Suprapubic skin (tissue), 4 donors: Measurements from ENCODE around the gene NT5DC4. TPM values are rescaled to one million over a fixed set of nuclear protein-coding genes. Genes with fewer than 3 reads are reported as not detected.

Experiments used
- DNase-seq, 2 donors: peaks; one replicate each; pipeline ENCODE4 v3.0.0-alpha.2; 2019; ENCODE audit warnings: low spot score in 2 of 2
- H3K27ac ChIP-seq: fragments of 200-600 bp; sonication (generic); one replicate; pipeline ENCODE4 v1.5.1; 2019
- H3K27me3 ChIP-seq: fragments of 200-600 bp; sonication (generic); one replicate; pipeline ENCODE4 v1.5.1; 2019
- H3K36me3 ChIP-seq: fragments of 200-600 bp; sonication (generic); one replicate; pipeline ENCODE4 v1.5.1; 2019
- H3K4me1 ChIP-seq: fragments of 200-600 bp; sonication (generic); one replicate; pipeline ENCODE4 v1.5.1; 2019
- H3K4me3 ChIP-seq: fragments of 200-600 bp; sonication (generic); one replicate; pipeline ENCODE4 v1.5.1; 2019; ENCODE audit warnings: mild to moderate bottlenecking
- H3K9me3 ChIP-seq: fragments of 200-600 bp; sonication (generic); one replicate; pipeline ENCODE4 v1.5.1; 2019
- CTCF ChIP-seq, 2 donors: fragments of 200-600 bp in 1 of 2; fragments of 450-650 bp in 1 of 2; sonication (generic) in 1 of 2; IDR thresholded peaks; one replicate each; pipeline ENCODE4 v1.5.1; 2016 to 2019; ENCODE audit warnings: antibody characterized with exemption in 2 of 2, mild to moderate bottlenecking in 1 of 2, moderate library complexity in 1 of 2
- EP300 ChIP-seq: sonication (generic); formaldehyde crosslinking; IDR thresholded peaks from one replicate; pipeline ENCODE4 v1.6.1; 2017; ENCODE audit warnings: antibody characterized with exemption
- POLR2A ChIP-seq, 2 donors: fragments of 450-650 bp; IDR thresholded peaks; one replicate each; pipeline ENCODE4 v1.6.1; 2017; ENCODE audit warnings: antibody characterized with exemption in 2 of 2, mild to moderate bottlenecking in 2 of 2, moderate library complexity in 2 of 2
- POLR2AphosphoS5 ChIP-seq, 3 donors: sonication (generic); formaldehyde crosslinking; IDR thresholded peaks; one replicate each; pipeline ENCODE4 v1.6.1; 2017; ENCODE audit warnings: antibody characterized with exemption in 3 of 3
- WGBS: methylation state at CpG from one replicate; pipeline ENCODE4 v1.1.5; 2018; 5-methylcytosine and 5-hydroxymethylcytosine counted together
- total RNA-seq, 4 donors: library from RNA; depleted of rRNA; stranded (reverse); fragments of >200 nt; gene quantifications; one replicate each; pipeline ENCODE4 v1.1.0, GENCODE V29; 2016

NT5DC4 gene
- total RNA-seq, 4 donors from 2014 or later, result 4.2 TPM; not detected in 3

GRCh38 chr2:112787294-112787693 lies 66.5 kb downstream of the NT5DC4 start:
- peaks cover 15% of the 10 kb centered on the region for H3K4me1 ChIP-seq
- H3K4me3 ChIP-seq, result no peak overlapping the region
- H3K36me3 ChIP-seq, result no peaks in the 10 kb centered on the region
- H3K27me3 ChIP-seq, result no peaks in the 10 kb centered on the region
- 88% methylated on average over 3 of the region's 3 CpGs for WGBS
- no peak for DNase-seq
- no peak overlapping the region for H3K27ac ChIP-seq
- no peak for TF ChIP-seq POLR2A (IDR thresholded peaks at IDR 0.05)
- TF ChIP-seq CTCF (IDR thresholded peaks at IDR 0.05), result no peak
- no peak for TF ChIP-seq EP300
- no peak for TF ChIP-seq POLR2AphosphoS5 (IDR thresholded peaks at IDR 0.05)
- H3K9me3 ChIP-seq, result no peaks in the 10 kb centered on the region

DNA sequence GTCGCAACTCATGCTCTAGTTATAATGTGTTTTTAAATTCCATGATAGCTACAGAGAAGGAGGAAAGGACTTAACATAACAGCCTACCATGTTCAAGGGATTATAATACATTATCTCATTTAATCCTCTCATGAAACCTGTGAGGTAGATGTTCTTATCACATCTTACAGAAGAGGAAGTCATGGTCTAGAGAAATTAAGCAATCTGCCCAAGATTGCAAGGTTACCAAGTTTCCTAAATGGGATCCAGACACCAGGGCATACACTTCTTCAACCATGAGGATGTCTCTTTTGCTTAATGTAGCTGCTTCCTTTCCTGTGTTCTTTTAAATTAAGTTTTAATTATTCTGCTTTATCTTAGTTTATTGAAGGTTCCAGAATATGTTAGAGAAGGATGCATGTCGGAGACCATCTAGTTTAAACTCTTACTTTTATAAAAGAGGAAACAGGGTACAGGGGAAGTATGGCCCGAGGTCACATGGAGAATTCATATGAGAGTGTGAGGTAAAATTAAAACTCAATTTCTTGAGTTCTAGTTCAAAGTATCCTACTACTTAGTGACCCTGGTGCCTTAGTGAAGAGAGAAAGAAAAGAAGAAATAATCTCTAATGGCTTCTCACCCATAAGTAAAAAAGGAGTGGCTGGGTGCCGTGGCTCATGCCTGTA lies 67.0 kb downstream of the NT5DC4 start:
- TF ChIP-seq EP300, result no peak
- TF ChIP-seq POLR2AphosphoS5 (IDR thresholded peaks at IDR 0.05), result no peak
- TF ChIP-seq CTCF (IDR thresholded peaks at IDR 0.05), result no peak
- no peak for TF ChIP-seq POLR2A (IDR thresholded peaks at IDR 0.05)
- H3K36me3 ChIP-seq, result no peaks in the 10 kb centered on the region
- peaks cover 15% of the 10 kb centered on the region for H3K4me1 ChIP-seq
- H3K4me3 ChIP-seq, result no peak overlapping the region
- no peak overlapping the region for H3K27ac ChIP-seq
- no peaks in the 10 kb centered on the region for H3K27me3 ChIP-seq
- WGBS, result 84% methylated on average over 4 of the region's 4 CpGs
- no peaks in the 10 kb centered on the region for H3K9me3 ChIP-seq
- no peak for DNase-seq

DNA sequence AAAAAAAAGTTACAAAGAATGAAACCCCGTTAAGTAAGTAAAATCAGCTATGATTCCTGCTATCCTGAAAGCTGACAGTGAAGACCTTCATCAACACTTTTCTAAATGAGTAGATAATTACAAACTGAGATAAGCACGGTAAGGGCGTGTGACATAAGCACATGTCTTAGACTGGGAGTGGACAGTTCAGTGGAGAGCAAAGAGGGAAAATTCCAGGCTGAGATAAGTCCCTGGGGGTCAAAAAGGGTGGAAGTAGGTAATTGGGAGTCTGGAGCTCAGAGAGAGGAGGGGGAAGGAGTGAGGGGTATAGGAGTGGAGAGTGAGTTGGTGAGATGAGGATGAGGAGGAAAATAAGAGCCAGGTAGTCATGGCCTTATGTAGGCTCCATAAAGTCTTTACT lies 67.8 kb downstream of the NT5DC4 start:
- H3K27me3 ChIP-seq, result no peaks in the 10 kb centered on the region
- no peaks in the 10 kb centered on the region for H3K36me3 ChIP-seq
- 89% methylated on average over 3 of the region's 3 CpGs for WGBS
- no peaks in the 10 kb centered on the region for H3K9me3 ChIP-seq
- H3K4me1 ChIP-seq, result peaks cover 16% of the 10 kb centered on the region
- H3K27ac ChIP-seq, result no peak overlapping the region
- no peak for DNase-seq
- H3K4me3 ChIP-seq, result no peak overlapping the region
- TF ChIP-seq POLR2A (IDR thresholded peaks at IDR 0.05) (no peak), CTCF (IDR thresholded peaks at IDR 0.05) (no peak), POLR2AphosphoS5 (IDR thresholded peaks at IDR 0.05) (no peak), EP300 (no peak)

Other genes with a start within 250 kb of the NT5DC4 start
- 10 to 100 TPM; 25.9 to 43.7 (median 32.0) TPM for gene TTL, start 238.9 kb upstream of the NT5DC4 start, total RNA-seq
- gene POLR1B, start 178.6 kb upstream of the NT5DC4 start, total RNA-seq, result 10 to 100 TPM; 21.9 to 27.9 (median 27.4) TPM
- 10 to 100 TPM; 11.7 to 23.2 (median 16.1) TPM for gene CHCHD5, start 136.4 kb upstream of the NT5DC4 start, total RNA-seq
- 10 to 100 TPM; 19.2 to 50.6 (median 34.5) TPM for gene SLC20A1, start 75.1 kb upstream of the NT5DC4 start, total RNA-seq
- 1 to 10 TPM; 1.7 to 9.1 (median 3.2) TPM for gene CKAP2L, start 43.6 kb downstream of the NT5DC4 start, total RNA-seq
- gene IL1A, start 63.5 kb downstream of the NT5DC4 start, total RNA-seq, result 1 to 10 TPM in 1 of 4 donors, under 1 TPM in 2, not detected in 1; 0.49 to 1.1 (median 0.76) TPM
- gene IL1B, start 115.8 kb downstream of the NT5DC4 start, total RNA-seq, result 1 to 10 TPM in 1 of 4 donors, not detected in 3; 1.2 TPM
- gene IL37, start 190.1 kb downstream of the NT5DC4 start, total RNA-seq, result 100 to 1,000 TPM in 3 of 4 donors, 1 to 10 TPM in 1; 7.2 to 133 (median 124) TPM